HL-60 (cell line): ENCODE measurements around the gene IQGAP2.

Source experiments
- DNase-seq, 2 experiments: peaks; one replicate each; pipeline ENCODE4 v3.0.0-alpha.2; 2010 to 2020; ENCODE audit warnings: low read depth in 1 of 2, low spot score in 1 of 2
- H3K27ac ChIP-seq: fragments of 250-450 bp; sonication (Bioruptor Pico); replicated peaks from 2 replicates; pipeline ENCODE4 v1.5.1; 2020; ENCODE audit warnings: mild to moderate bottlenecking, moderate library complexity
- H3K27me3 ChIP-seq: fragments of 250-450 bp; sonication (Bioruptor Pico); 2 replicates; pipeline ENCODE4 v1.5.1; 2021; ENCODE audit warnings: mild to moderate bottlenecking, moderate library complexity; ENCODE audit not compliant: insufficient read depth, poor library complexity, severe bottlenecking
- H3K4me3 ChIP-seq: replicated peaks from 2 replicates; pipeline ENCODE4 v1.5.1; 2011; ENCODE audit warnings: mild to moderate bottlenecking, control low read depth, low read length; ENCODE audit not compliant: insufficient read depth
- GABPA ChIP-seq: IDR thresholded peaks from 2 replicates; pipeline ENCODE4 v1.6.1; 2012; ENCODE audit warnings: low read depth
- POLR2AphosphoS5 ChIP-seq: IDR thresholded peaks from 2 replicates; pipeline ENCODE4 v1.6.1; 2012; ENCODE audit warnings: low read depth
- SPI1 ChIP-seq: IDR thresholded peaks from 2 replicates; pipeline ENCODE4 v1.6.1; 2012; ENCODE audit warnings: low read depth, mild to moderate bottlenecking, borderline replicate concordance
- TF ChIP-seq, protein P1 (sequence below): IDR thresholded peaks from one replicate; pipeline ENCODE4 v1.5.1; 2011; ENCODE audit warnings: low read length, control low read depth, inconsistent platforms; ENCODE audit not compliant: insufficient read depth
- TF ChIP-seq, protein P2 (sequence below): IDR thresholded peaks from 2 replicates; pipeline ENCODE4 v1.6.1; 2012; ENCODE audit warnings: low read depth; ENCODE audit not compliant: insufficient replicate concordance

Gene IQGAP2

DNA sequence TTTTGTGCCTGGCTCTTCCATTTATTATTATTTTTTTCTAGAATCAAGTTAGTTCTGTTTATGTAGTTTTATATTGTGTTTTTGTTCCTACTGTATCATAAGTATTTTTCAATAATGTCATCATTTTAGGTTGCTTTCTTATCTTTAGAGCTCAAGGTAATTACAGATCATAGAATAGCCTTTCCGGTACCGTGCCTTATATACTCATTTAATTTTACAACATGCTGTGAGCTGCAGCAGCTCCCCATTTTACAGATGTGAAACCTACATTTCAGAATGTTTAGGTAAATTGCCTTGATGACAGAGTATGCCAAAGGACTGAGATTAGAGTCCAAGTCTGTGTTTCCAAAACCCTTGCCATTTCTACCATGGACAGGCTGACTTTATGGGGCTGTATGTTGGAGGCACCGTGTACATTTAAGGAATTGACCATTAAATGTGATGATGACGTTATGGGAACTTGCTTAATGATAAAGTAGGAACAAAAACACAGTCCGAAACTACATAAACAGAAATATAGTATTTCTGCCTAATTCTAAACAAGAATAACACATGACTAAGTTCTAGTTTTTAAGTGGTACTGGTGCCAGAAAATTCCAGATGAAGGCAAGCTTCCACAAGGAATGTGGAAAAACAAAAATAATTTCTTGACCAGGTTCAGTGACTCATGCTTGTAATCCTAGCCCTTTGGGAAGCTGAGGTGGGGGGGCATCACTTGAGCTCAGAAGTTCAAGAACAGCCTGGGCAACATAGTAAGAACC is 97.7 kb downstream of the IQGAP2 start:
- Histone ChIP-seq H3K27me3 (no peaks in the 10 kb centered on the region), H3K4me3 (no peak overlapping the region), H3K27ac (no peak overlapping the region)
- TF ChIP-seq, protein P1, sequence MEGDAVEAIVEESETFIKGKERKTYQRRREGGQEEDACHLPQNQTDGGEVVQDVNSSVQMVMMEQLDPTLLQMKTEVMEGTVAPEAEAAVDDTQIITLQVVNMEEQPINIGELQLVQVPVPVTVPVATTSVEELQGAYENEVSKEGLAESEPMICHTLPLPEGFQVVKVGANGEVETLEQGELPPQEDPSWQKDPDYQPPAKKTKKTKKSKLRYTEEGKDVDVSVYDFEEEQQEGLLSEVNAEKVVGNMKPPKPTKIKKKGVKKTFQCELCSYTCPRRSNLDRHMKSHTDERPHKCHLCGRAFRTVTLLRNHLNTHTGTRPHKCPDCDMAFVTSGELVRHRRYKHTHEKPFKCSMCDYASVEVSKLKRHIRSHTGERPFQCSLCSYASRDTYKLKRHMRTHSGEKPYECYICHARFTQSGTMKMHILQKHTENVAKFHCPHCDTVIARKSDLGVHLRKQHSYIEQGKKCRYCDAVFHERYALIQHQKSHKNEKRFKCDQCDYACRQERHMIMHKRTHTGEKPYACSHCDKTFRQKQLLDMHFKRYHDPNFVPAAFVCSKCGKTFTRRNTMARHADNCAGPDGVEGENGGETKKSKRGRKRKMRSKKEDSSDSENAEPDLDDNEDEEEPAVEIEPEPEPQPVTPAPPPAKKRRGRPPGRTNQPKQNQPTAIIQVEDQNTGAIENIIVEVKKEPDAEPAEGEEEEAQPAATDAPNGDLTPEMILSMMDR: no peak
- no peak for TF ChIP-seq GABPA
- no peak for TF ChIP-seq SPI1
- no peak for TF ChIP-seq POLR2AphosphoS5
- TF ChIP-seq, protein P2, sequence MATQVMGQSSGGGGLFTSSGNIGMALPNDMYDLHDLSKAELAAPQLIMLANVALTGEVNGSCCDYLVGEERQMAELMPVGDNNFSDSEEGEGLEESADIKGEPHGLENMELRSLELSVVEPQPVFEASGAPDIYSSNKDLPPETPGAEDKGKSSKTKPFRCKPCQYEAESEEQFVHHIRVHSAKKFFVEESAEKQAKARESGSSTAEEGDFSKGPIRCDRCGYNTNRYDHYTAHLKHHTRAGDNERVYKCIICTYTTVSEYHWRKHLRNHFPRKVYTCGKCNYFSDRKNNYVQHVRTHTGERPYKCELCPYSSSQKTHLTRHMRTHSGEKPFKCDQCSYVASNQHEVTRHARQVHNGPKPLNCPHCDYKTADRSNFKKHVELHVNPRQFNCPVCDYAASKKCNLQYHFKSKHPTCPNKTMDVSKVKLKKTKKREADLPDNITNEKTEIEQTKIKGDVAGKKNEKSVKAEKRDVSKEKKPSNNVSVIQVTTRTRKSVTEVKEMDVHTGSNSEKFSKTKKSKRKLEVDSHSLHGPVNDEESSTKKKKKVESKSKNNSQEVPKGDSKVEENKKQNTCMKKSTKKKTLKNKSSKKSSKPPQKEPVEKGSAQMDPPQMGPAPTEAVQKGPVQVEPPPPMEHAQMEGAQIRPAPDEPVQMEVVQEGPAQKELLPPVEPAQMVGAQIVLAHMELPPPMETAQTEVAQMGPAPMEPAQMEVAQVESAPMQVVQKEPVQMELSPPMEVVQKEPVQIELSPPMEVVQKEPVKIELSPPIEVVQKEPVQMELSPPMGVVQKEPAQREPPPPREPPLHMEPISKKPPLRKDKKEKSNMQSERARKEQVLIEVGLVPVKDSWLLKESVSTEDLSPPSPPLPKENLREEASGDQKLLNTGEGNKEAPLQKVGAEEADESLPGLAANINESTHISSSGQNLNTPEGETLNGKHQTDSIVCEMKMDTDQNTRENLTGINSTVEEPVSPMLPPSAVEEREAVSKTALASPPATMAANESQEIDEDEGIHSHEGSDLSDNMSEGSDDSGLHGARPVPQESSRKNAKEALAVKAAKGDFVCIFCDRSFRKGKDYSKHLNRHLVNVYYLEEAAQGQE: no peak
- no peak for DNase-seq

DNA sequence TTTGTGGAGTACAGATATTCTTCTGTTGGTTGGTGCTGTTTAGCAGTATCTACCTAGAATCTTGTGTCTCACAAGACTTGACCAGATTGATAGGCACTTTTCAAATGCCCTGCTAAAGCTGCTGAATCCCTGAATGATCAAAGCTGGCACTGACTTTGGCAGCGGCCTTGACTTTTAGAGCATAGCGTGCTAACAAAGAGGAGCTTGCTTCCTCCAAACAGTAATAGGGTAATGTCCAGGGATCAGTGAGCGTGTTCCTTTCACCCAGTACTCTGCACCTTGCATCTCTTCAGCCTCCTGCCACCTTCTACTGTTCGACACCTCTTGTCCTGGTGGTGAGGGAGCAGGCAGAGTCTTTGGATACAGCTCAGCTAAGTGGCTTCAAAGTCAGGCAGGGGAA is 100.8 kb downstream of the IQGAP2 start:
- Histone ChIP-seq H3K4me3 (no peak overlapping the region), H3K27ac (no peak overlapping the region), H3K27me3 (no peaks in the 10 kb centered on the region)
- no peak for TF ChIP-seq GABPA
- TF ChIP-seq, protein P2: no peak
- TF ChIP-seq SPI1: no peak
- no peak for TF ChIP-seq POLR2AphosphoS5
- no peak for DNase-seq

DNA sequence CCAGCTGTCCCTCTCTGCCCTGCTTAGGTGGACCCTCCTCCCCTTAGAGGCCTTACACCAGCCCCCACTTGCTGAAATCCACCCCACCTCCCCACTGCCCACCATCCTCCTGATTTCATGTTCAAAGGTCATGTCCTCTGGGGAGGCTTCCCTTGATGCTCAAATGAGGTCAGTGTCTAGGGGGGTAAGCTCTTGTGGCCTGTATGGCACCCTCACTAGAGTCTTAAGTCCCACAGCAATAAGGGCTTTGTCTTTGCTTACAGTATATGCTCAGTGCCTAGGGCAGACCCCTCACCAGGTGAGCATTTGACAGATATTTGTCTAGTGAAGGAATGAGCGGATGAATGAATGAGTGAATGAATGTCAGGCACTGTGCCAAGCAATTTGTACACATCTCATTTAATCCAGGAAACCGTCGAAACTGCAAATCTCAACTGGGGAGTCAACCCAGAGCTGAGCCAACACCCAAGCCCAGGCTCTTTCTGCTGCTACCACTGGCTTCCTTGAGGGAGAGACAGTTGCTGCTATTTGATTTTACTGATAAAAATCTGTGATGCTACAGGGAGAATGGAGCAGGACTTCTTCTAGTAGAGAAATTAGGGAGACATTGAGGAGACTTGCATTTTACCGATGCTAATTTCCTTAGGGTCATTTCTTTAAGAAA is 101.9 kb downstream of the IQGAP2 start:
- Histone ChIP-seq H3K27me3 (no peaks in the 10 kb centered on the region), H3K4me3 (no peak overlapping the region), H3K27ac (no peak overlapping the region)
- TF ChIP-seq, protein P2: no peak
- TF ChIP-seq POLR2AphosphoS5 (no peak), GABPA (no peak), SPI1 (no peak)
- TF ChIP-seq, protein P1: no peak
- no peak for DNase-seq
